ENCODE results near the gene SIRT1. TPM values are rescaled to one million over a fixed set of nuclear protein-coding genes. Genes with fewer than 3 reads are reported as not detected.

SIRT1 gene
- total and polyA plus RNA-seq, 2 of the 8 experiments (the other 6 are each of a cell fraction or from before 2014, with no cell fraction given): 22.6 to 70.9 TPM

DNA sequence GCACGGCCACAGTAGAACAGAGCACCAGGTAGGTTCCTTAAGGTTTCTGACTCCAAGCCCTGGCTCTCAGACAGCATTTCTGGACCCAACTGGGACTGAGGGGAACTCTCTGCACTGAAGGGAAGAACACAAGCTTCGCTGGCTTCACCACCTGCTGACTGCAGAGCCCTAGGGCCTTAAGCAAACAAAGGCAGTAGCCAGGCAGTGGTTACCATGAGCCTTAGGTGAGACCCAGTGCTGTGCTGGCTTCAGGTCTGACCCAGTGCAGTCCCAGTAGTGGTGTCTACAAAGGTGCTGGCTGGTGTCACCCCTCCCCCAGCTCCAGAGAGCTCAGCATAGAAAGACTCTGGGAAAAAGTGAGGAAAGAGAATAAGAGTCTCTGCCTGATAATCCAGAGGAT is 59.5 kb downstream of the SIRT1 start:
- no peaks in the 10 kb centered on the region for H3K79me2 ChIP-seq (ENCODE audit: control insufficient read depth in 1 of 2, insufficient read depth in 2 of 2, low read length in 2 of 2)
- H3K36me3 ChIP-seq (ENCODE audit: control insufficient read depth in 2 of 4, insufficient read depth in 4 of 4, low read length in 3 of 4): peaks cover 0 to 15% (median 0%) of the 10 kb centered on the region in 4 experiments; a peak in 3 of 8 replicates
- H4K8ac ChIP-seq (ENCODE audit: extremely low read depth, insufficient read depth, low read length): no peak overlapping the region
- H3K23ac ChIP-seq (ENCODE audit: insufficient read length): no peak overlapping the region
- no peak overlapping the region for H3K4me3 ChIP-seq (ENCODE audit: extremely low read depth in 1 of 4, insufficient read depth in 2 of 4, low read depth in 3 of 4, low read length in 4 of 4)
- no peak overlapping the region for H4K5ac ChIP-seq (ENCODE audit: insufficient read length, low read depth, low read length)
- no peak overlapping the region for H2BK5ac ChIP-seq (ENCODE audit: low read depth, low read length)
- peaks cover 1% of the 10 kb centered on the region; the same call in 1 of the 2 replicates for H3K23me2 ChIP-seq (ENCODE audit: low read depth, low read length)
- H3K27ac ChIP-seq (ENCODE audit: low read depth, low read length): no peak overlapping the region
- H3K4me2 ChIP-seq (ENCODE audit: insufficient read depth in 1 of 2, low read depth in 2 of 2, low read length in 2 of 2): no peak overlapping the region
- H3K4me1 ChIP-seq (replicated peaks in 1 of 4; ENCODE audit: control insufficient read depth in 3 of 4, insufficient read depth in 4 of 4, low read length in 3 of 4): peaks cover 0 to 5% (median 3%) of the 10 kb centered on the region in 4 experiments; a peak in 2 of 7 replicates
- no peak overlapping the region for H4K91ac ChIP-seq (replicated peaks; ENCODE audit: insufficient read length, low read length)
- no peak overlapping the region for H2AFZ ChIP-seq (ENCODE audit: low read length)
- no peak overlapping the region for H2AK5ac ChIP-seq (ENCODE audit: low read depth, low read length)
- no peak overlapping the region for H3K4ac ChIP-seq (replicated peaks; ENCODE audit: insufficient read length, low read depth, low read length)
- FAIRE-seq: no peak
- H3K14ac ChIP-seq (ENCODE audit: insufficient read length): no peak overlapping the region
- H3K27me3 ChIP-seq (replicated peaks in 1 of 4; ENCODE audit: control insufficient read depth in 3 of 4, extremely low read depth in 1 of 4, insufficient read depth in 3 of 4, low read length in 3 of 4): no peaks in the 10 kb centered on the region
- ChIA-PET CTCF (ENCODE audit: partially characterized antibody) (interaction anchor here (0.6 to 2.2 kb wide), 7 partner anchors 31 to 268 kb away, joined by 3 to 9 read pairs (median 4); no protein-coding TSS in a partner anchor), POLR2A (ENCODE audit: partially characterized antibody) (interaction anchor here (0.6 to 1.1 kb wide), 3 partner anchors 9 to 213 kb away, joined by 3 read pairs; no protein-coding TSS in a partner anchor)
- 90% methylated on average over 2 of the region's 2 CpGs; no CpG with 5 or more reads in 1 of the 2 experiments for WGBS, 2 experiments (ENCODE audit: extremely low coverage in 1 of 2, insufficient coverage in 1 of 2, insufficient read length in 1 of 2, insufficient replicate concordance in 2 of 2, low coverage in 1 of 2, low lambda C conversion rate in 2 of 2, missing lambda C conversion rate in 1 of 2)
- H3K9me3 ChIP-seq (ENCODE audit: insufficient read depth in 2 of 2, low read depth in 1 of 2, low read length in 1 of 2): no peaks in the 10 kb centered on the region
- H3K79me1 ChIP-seq (ENCODE audit: low read depth, low read length): no peaks in the 10 kb centered on the region
- H3K18ac ChIP-seq (ENCODE audit: extremely low read depth, low read length): no peak overlapping the region
- H3K9ac ChIP-seq (replicated peaks in 1 of 4; ENCODE audit: extremely low read depth in 1 of 4, low read depth in 3 of 4, low read length in 3 of 4): no peak overlapping the region
- H2BK20ac ChIP-seq (ENCODE audit: low read length): no peak overlapping the region
- no peak overlapping the region for H2BK12ac ChIP-seq (ENCODE audit: low read depth, low read length)
- H2BK15ac ChIP-seq (ENCODE audit: low read length): no peak overlapping the region
- no peak overlapping the region for H2BK120ac ChIP-seq (replicated peaks; ENCODE audit: low read depth, low read length)
- no peaks in the 10 kb centered on the region for H4K20me1 ChIP-seq (replicated peaks in 1 of 2; ENCODE audit: control insufficient read depth in 1 of 2, insufficient read depth in 2 of 2, low read length in 2 of 2)
- DNase-seq (ENCODE audit: low read depth in 1 of 2, low spot score in 2 of 2): no peak
- no peak overlapping the region for H3K56ac ChIP-seq (replicated peaks; ENCODE audit: insufficient read length, low read depth, low read length)
- TF ChIP-seq PHF8 (conservative IDR thresholded peaks at IDR 0.05; ENCODE audit: low read depth, low read length): no peak
- no peak for TF ChIP-seq POLR2AphosphoS5 (IDR thresholded peaks at IDR 0.05; ENCODE audit: low read depth, low read length)
- no peak for TF ChIP-seq HDAC2 (IDR thresholded peaks at IDR 0.05; ENCODE audit: borderline replicate concordance in 1 of 2, low read depth in 2 of 2, low read length in 2 of 2)
- TF ChIP-seq, protein P1, sequence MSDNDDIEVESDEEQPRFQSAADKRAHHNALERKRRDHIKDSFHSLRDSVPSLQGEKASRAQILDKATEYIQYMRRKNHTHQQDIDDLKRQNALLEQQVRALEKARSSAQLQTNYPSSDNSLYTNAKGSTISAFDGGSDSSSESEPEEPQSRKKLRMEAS (IDR thresholded peaks at IDR 0.05): no peak
- no peak for TF ChIP-seq SIN3A (conservative IDR thresholded peaks at IDR 0.05 in 1 of 2, IDR thresholded peaks at IDR 0.05 in 1 of 2; ENCODE audit: low read depth in 1 of 2, low read length in 2 of 2)
- no peak for TF ChIP-seq GABPA (IDR thresholded peaks at IDR 0.05; ENCODE audit: borderline replicate concordance, insufficient read depth, low read length)
- TF ChIP-seq TBP (IDR thresholded peaks at IDR 0.05; ENCODE audit: low read depth, low read length): no peak
- no peak for TF ChIP-seq POLR2A (IDR thresholded peaks at IDR 0.05; ENCODE audit: control extremely low read depth in 1 of 2, low read depth in 2 of 2, low read length in 2 of 2)
- TF ChIP-seq BACH1 (IDR thresholded peaks at IDR 0.05; ENCODE audit: low read length): no peak
- no peak for TF ChIP-seq BCL11A (IDR thresholded peaks at IDR 0.05; ENCODE audit: low read depth in 2 of 2, low read length in 2 of 2)
- TF ChIP-seq SIRT6 (IDR thresholded peaks at IDR 0.05; ENCODE audit: low read length): no peak
- no peak for TF ChIP-seq BRCA1 (IDR thresholded peaks at IDR 0.05; ENCODE audit: low read depth, low read length)
- TF ChIP-seq CHD2 (IDR thresholded peaks at IDR 0.05; ENCODE audit: low read length): no peak
- no peak for TF ChIP-seq SRF (IDR thresholded peaks at IDR 0.05; ENCODE audit: low read depth, low read length)
- TF ChIP-seq SP2 (IDR thresholded peaks at IDR 0.05; ENCODE audit: low read length): no peak

All from H1 (cell line).